GM23338 (cell line): ENCODE data around the gene RALGPS1.

ENCODE experiments used
- CREB1 ChIP-seq: fragments of 250-450 bp; sonication (Bioruptor Pico); IDR thresholded peaks from 2 replicates; pipeline ENCODE4 v1.5.0; 2020; ENCODE audit warnings: low read depth, mild to moderate bottlenecking, moderate library complexity
- CTCF ChIP-seq, 2 experiments: fragments of 200-600 bp in 1 of 2; sonication (generic) in 1 of 2; conservative IDR thresholded peaks; 2 replicates each; pipeline versions ENCODE4 v1.5.1 to v1.6.1; 2016 to 2017; ENCODE audit warnings: antibody characterized with exemption in 2 of 2, low read depth in 2 of 2, mild to moderate bottlenecking in 2 of 2, moderate library complexity in 1 of 2
- EZH2 ChIP-seq: fragments of 200-600 bp; sonication (generic); IDR thresholded peaks from one replicate; pipeline ENCODE4 v1.8.0; 2017; ENCODE audit warnings: antibody characterized with exemption, mild to moderate bottlenecking, low read depth; ENCODE audit not compliant: unreplicated experiment
- EZH2phosphoT487 ChIP-seq: fragments of 200-600 bp; sonication (generic); IDR thresholded peaks from one replicate; pipeline ENCODE4 v1.8.1; 2018; ENCODE audit warnings: antibody characterized with exemption; ENCODE audit not compliant: unreplicated experiment
- JUNB ChIP-seq: IDR thresholded peaks from one replicate; pipeline ENCODE4 v1.6.1; 2016; ENCODE audit warnings: antibody characterized with exemption; ENCODE audit not compliant: unreplicated experiment
- NANOG ChIP-seq: IDR thresholded peaks from 2 replicates; pipeline ENCODE4 v1.6.1; 2016; ENCODE audit warnings: antibody characterized with exemption, borderline replicate concordance
- POLR2AphosphoS5 ChIP-seq: IDR thresholded peaks from 2 replicates; pipeline ENCODE4 v1.6.1; 2016; ENCODE audit warnings: antibody characterized with exemption, low read depth
- REST ChIP-seq: IDR thresholded peaks from one replicate; pipeline ENCODE4 v1.6.1; 2018; ENCODE audit warnings: antibody characterized with exemption; ENCODE audit not compliant: unreplicated experiment
- ZNF114 ChIP-seq: fragments of 250-450 bp; sonication (Bioruptor Pico); IDR thresholded peaks from 2 replicates; pipeline ENCODE4 v1.5.0; 2020; ENCODE audit warnings: mild to moderate bottlenecking, moderate library complexity
- ZNF331 ChIP-seq: fragments of 250-450 bp; sonication (Bioruptor Pico); IDR thresholded peaks from 2 replicates; pipeline ENCODE4 v1.5.0; 2020; ENCODE audit warnings: low read depth, mild to moderate bottlenecking, moderate library complexity

GRCh38 chr9:127076860-127077643 is 162.5 kb downstream of the RALGPS1 start:
- TF ChIP-seq EZH2 (no peak), POLR2AphosphoS5 (no peak), CTCF (conservative IDR thresholded peaks at IDR 0.05; ENCODE audit: low read depth in 2 of 2) (no peak), CREB1 (CRISPR knock-in tag) (no peak), EZH2phosphoT487 (no peak), REST (no peak), ZNF114 (CRISPR knock-in tag) (no peak), JUNB (no peak), ZNF331 (CRISPR knock-in tag) (no peak), NANOG (no peak)
